GM18499 (cell line): Measurements from ENCODE around the gene ELK1.

Experiments
- ATAC-seq: cut with Tn5 transposase; IDR thresholded peaks from one replicate; pipeline ENCODE4 v1.9.1; 2021; ENCODE audit warnings: moderate number of reproducible peaks; ENCODE audit not compliant: insufficient read depth, unreplicated experiment

The ELK1 gene

DNA sequence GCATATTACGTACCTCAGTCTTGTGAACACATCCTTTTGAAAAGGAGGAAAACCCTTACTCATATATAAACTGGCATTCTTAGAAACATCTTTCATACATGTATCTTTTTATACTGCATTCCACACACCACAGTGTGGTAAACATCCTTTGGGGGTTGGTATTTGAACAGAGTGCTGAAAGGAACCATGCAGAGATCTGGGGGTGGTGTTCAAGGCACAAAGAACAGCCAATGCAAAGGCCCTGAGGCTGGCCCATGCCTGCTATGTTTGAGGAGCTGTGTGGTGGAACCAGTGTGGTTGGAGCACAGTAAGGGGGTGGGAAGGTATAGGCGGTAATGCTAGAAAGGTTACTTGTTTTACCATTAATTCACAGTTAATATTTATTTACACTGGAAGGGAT is 2.0 kb downstream of the ELK1 start:
- ATAC-seq = no peak

DNA sequence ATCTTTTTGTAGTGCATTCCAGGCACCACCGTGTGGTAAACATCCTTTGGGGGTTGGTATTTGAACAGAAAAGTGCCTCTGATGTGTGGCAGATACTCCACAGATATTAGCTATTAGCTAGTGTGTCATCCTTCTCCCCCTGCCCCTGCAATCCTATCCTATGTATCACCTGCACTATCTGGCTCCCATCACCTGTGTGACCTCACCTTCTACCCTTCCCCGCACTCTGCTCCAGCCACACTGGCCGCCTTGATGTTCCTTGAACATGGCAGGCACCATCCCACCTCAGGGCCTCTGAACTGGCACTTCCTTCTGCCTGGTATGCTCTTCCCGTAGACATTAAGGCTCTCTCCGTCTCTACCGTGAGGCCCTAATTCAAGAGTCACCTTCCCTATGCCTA is 3.7 kb downstream of the ELK1 start:
- ATAC-seq = no peak

DNA sequence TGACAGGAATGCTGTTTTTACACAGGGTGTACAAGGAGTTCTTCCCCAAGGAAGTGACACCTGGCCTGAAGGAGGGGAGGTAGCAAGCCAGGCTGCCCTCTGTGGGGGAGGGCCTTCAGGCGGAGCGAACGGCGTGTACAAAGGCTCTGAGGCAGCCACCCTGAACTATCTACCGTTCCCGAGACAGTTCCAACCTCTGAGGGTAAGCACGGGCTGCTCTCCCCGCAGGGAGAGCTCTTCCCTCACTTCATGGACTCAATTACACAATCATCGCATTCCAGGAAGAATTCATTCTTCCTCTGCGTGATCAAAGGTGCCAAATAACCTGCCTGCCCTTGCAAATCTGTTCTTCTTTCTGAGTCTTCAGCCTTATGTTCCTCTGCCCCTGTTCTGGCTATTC is 4.8 kb downstream of the ELK1 start:
- no peak for ATAC-seq

DNA sequence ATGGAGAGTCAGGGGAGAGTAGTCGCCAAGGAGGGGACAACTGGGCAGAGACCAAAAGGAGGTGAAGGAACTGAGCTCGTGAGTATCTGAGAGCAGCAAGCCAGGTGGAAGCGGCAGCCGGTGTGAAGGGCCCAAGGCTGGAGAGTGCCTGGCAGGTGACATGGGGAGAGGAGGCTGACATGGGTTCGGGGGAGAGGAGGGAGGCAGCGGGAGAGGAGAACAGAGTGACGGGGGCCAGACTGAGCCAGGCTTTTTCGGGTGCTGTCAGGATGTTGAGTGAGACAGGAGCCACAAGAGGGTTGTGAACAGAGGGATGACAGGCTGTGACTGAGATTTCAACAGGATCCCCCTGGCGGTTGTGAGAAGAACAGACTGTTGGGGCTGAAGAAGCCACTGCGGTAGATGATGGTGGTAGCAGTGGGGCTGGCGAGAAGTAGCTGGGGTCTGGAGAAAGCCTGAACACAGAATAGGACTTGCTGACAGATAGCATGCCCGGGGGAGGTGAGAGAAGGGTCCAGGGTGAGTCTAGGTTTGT is 5.7 kb downstream of the ELK1 start:
- ATAC-seq = no peak

DNA sequence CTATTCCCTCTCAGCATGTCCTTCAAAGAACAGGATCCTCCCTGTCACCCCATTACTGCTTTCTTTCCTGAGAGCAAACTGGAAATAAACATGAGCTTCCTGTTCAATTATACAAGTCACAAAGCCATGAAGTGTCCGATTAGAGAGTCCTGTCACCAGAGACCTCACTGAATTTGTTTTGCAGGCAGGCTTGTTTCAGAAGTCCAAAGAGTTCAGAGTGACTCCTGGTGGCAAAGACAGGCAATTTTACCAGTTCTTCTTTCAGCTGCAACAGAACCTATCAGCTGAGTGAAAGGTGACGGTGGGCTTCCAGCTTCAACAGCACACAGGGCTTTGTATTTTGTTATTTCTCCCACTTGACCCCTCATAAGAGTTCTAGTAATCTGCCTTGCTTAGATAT is 6.4 kb downstream of the ELK1 start:
- ATAC-seq = no peak

DNA sequence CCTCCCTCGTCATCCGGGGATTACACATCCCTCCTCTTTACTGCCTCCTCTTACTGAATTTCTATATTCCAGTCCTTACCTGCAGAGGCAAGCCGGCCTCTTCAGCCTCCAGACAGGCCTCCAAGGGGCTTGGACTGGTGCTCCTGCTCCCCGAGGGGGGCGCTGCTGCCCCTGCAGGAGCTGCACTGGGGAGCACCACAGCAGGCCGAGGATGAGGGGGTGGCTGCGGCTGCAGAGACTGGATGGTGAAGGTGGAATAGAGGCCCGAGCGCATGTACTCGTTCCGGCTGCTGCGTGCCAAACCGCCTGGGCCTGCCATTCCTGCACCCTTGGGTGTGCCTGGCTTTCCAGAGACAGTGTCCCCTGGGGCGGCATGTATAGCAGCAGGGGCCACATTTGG is 11.5 kb downstream of the ELK1 start:
- no peak for ATAC-seq

DNA sequence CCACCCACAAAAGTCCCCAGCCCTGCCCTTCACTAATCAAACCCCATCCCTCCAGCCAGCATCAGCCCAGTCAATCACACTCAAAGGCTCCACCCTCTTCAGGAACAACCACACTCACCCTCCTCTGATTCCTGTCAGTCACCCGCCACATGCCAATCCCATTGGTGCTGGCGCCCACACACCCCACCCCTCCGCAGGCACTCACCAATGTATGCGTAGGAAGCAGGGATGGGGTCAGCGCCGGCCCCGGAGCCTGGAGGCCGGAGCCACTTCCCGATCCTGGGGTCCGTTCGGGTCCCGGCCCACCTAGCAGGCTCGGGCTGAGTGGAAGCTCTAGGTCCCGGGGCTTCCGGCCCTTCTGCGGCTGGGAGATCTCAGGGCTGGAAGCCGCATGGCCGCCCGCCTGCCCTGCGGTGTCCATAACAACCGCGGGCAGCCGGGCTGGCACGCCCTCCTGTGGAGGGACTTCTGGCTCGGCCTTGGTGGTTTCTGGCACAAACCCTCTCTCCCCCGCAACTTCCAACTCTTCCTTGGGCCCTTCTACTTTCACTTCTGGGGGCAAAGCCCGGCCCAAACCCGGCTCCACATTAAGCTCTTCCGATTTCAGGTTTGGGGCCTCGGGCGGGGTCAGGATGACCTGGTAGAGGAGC is 12.7 kb downstream of the ELK1 start:
- no peak for ATAC-seq

DNA sequence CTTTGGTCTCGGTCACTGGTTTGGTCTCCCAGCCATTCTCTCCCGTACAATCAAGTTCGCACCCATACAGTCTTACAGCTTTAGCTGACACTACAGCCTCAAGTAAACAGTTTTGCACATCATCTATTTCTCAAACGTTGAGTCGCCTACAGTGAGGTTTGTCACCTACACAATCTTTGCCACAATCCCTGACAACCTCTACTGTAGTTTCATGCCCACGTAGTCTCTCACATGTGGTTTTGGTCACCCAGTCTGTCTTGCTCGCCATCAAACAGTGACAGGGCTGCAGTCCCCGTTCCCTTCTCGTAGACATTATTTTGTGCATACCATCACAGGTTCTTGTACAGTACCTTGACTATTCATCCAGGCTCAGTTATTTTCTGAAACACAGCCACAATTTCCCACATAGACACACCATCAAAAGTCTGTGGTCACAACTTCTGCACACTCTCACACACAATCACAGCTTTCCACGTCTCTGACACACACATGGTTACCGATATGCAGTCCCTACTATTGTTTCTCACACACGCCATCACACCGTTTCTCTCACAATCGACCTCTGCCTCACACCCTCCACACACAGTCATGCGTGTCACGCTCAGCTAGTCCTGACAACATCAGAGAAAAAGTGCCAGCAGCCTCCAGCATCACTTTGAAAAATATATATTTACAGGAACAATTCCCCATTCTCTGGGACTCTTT is 15.3 kb downstream of the ELK1 start:
- ATAC-seq = no peak

DNA sequence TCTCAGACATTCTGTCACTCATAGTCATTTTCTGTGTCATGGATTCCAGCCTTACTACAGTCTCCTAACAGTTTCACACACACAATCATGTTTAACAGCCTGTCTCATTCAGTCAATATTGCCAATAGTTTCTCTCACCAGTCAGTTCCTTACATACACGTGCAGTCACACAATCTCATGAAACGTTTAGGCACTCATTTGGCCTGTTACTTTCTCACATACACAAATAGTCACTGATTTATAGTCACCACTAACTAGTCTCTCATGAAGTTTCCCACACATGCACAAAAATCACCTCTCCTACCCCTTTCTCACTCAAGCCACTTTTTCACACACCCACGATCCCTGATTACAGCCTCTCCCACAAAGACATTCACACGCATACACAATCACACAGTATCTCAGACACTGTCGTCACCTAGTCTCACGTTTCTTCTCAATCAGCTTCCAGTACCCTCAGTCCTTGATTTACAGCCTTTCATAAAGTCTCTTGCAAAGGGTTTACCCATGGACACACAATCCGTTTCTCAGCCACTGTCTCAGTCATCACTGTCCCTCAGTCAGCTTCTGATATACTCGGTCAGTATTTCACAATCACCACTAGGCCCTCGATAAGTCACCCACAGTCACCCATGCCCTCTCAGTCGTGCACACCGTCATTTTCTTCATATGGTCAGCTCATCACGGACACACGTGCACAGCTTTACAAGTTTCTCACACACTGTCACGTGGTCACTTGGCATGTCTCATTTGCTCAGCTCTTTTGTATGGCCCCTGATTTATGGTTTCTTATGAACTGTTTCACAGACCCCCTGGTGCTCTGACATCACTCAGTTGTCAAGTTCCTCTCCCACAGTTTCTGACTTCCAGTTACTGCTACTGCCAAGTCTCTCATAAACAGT is 16.4 kb downstream of the ELK1 start:
- ATAC-seq = no peak

DNA sequence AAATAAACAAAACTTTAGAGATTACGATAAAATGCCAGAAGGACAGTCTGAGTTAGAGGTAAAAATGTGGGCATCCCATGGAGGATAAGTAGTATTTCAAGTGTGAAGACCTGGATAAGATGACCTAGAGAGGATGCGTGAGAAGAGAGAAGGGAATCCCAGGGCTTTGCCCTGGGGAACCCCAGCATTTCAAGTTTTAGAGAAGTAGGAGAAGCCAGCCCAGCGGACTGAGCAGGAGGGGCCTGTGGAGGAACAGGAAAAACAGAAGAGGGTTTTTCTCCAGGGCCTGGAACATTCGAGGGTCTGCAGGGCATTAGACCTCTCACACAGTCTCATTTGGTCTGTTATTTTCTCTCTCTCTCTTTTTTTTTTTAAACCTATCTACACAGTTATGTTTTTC is 17.7 kb downstream of the ELK1 start:
- no peak for ATAC-seq

DNA sequence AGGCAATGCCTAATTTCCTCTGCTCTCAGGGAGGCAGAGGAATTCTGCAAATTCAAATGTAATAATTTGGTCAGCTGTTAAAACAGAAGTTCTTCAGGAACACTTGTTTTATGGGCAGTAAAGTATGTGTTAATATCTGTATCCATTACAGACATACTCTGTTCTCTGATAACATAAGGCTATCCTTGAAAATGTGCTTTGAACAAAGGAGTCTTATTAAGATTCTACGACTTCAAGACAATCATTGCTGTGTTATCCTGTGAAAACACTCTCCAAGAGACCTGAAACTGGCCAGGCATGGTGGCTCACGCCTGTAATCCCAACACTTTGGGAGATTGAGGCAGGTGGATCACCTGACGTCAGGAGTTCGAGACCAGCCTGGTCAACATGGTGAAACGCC is 18.7 kb downstream of the ELK1 start:
- no peak for ATAC-seq

DNA sequence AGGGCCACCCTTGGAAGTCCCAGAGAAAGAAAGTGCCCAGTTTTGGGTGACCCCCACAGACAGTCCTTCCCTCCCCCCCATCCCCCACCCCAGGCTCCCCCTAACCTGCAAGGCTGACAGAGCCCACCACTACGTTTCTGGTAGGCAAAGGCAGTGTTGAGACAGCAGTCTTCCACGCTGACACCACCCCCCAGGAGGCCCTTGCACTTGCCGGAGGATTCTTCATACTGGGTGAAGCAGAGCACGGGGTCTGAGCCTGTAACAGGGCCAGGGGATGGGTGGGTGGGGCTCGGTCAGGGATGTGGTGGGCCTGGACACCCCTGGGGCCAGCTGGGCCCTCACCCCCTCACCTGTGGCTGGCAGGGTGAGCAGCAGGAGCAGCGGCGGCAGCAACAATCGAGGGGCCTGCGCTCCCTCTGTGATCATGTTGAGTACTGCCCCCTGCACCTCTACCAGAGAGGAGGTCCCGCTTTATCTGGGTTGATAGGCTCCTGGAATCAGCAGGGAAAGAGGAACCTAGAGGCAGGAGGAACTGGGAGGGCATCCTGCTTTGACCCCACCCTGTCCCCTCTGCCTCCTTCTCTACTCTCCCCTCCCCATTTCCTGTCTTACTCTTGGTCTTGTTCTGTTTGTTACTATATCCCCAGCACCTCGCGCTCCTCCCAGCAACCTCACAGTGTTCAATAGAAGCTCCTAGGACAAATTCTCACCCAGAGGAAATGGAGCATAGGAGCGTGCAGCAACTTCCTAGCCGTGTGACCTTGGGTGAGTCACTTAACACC is 20.8 kb downstream of the ELK1 start, which contains the start of gene CFP:
TSS of gene CFP (minus strand) at position 512 of the 782 bp plus-strand sequence. CDS start at position 426, 86 bp downstream.
- no peak for ATAC-seq

DNA sequence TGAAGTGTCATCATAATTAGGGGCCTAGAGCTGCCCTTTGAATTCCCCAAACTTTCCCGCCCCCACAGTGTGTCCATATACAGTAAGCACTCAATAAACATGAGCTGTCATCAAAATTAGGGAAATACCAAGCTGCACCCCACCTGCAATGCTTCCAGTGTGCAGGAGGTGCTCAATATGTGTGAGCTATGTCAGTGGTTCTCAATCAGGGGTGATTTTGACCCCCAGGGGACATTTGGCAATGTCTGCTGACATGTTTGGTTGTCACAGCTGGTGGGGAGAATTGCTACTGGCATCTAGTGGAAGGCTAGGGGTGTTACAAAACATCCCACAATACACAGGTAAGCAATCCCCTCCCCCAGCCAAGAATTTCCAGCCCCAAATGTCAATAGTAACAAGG is 21.4 kb downstream of the ELK1 start:
- no peak for ATAC-seq

DNA sequence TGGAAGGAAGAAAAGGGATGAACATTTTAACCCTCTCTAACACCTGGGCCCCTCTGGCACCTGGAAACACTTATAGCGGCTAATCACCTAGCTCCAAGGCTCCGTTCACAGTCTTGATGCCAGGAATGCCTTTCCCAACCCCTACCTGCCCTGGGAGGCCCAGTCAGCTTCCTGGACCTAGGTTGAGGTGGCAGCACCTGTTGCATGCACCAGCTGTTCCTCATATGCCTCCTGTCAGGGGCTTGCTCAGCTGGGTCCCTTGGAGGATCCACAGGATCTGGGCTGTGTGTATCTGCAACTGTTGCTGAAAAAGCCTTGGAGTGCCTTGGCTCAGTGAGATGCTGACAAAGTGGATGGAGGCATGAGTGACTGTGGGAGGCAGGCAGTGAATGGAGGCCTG is 25.0 kb downstream of the ELK1 start:
- no peak for ATAC-seq

DNA sequence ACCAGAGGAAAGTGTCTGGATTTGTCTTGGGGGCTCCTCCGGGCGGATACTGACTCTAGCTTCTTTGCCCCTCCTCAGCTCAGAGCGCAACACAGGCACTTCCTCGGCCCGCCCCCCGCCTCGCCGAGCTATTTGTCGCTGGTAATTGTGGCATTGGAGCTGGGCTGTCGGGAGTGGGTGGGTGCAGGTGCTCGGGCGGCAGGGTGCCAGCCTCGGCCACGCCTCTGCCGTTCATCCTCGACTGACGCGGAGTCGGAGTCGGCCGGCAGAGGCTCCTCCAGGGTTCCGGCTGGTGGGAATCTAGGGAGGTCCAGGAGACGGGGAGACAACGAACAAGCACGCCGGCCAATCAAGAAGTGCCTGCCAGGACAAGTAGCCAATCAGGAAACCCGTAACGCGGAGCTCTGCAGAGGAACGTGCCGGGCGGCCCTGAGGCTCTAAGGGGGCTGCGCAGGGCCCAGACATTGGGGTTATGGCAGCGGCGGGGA is 26.8 kb downstream of the ELK1 start:
- ATAC-seq = no peak

DNA sequence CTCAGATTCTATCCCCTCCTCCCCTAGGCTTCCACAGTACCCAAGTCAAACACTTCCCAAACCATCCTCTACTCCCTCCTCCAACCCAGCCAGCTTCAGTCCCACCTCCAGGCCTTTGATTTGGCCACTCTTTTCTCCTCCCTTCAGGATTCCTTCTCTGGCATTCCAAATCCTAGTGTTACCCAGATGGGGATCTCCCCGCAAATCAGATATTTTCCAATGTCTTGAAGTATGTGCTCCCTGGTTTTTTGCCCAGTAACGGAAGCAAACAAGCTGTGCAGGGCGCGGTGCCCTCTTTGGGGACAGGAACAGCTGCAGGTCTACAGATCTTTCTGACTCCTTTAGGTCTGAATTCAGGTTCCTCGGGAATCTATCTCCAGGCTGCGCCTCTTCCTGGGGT is 28.5 kb downstream of the ELK1 start:
- ATAC-seq = no peak

DNA sequence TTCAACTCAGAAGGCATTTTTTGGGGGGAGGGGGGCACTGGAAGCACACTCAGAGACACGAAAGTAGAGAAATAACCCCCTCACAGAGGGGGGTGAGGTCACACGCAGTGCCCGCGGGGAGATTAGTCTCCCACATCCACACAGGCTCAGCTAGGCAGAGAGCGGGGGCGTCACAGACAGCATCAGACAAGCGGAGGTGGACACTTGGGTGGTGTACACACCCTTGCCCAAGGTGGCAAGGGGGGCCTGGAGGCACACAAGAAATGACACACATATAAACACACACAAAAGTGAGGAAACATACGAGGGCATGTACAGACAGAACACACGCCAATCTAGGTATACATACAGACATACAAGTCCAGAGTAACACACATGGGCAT is 30.1 kb downstream of the ELK1 start:
- no peak for ATAC-seq

DNA sequence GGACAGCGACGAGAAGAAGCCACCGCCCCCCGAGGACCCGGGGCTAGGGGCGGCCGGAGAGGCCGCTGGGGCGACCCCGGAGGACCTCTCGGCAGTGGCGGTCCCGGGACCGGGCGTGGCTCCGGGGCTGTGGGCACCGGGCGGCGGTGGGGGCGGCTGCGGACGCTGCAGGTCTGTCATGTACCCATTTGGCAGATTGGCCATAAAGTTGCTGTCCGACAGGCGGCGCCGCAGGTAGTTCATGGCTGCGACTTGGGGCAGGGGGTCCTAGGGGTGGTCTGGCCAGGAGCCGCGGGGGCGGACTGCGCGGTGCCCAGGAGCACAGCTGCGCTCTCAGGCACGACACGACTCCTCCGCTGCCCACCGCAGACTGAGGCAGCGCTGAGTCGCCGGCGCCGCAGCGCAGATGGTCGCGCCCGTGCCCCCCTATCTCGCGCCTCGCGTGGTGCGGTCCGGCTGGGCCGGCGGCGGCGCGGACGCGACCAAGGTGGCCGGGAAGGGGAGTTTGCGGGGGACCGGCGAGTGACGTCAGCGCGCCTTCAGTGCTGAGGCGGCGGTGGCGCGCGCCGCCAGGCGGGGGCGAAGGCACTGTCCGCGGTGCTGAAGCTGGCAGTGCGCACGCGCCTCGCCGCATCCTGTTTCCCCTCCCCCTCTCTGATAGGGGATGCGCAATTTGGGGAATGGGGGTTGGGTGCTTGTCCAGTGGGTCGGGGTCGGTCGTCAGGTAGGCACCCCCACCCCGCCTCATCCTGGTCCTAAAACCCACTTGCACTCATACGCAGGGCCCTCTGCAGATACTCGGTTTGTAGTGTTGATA is 30.7 kb downstream of the ELK1 start, which contains the start of gene SYN1:
TSS of gene SYN1 (minus strand) at position 372 of the 817 bp plus-strand sequence. CDS start at position 243, 129 bp downstream.
- ATAC-seq = no peak

DNA sequence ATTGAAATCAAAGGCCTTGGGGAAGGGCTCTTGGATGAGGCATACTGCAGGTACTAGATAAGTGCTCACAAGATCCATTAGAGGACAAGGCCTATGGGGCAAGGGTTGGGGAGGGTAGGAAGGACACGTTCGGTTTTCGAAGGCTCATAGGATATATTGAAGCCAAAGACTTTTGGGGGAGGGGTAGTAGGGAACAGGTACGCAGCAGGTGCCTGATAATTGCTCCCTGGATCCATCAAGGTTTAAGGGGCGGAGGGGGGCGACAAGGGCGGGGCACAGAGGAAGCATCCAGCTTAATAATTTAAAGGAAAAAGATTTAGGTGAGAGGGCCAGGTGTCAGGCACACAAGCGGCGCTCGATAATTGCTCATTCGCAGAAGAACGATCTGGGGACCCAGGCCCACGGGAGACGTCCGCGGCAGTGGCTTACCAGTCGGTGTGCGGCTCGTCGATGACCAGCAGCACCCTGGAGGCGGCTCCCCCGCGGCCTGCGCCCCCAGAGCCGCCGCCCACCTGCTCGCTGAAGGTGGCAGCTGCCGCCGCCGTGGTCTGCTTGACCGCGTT is 31.4 kb downstream of the ELK1 start:
- no peak for ATAC-seq
